PFSK-1 (cell line): ENCODE results near the gene CABP7.

ENCODE experiments used
- FOXP2 ChIP-seq: optimal IDR thresholded peaks from 2 replicates; pipeline ENCODE3; 2011; ENCODE audit warnings: borderline replicate concordance, control low read depth, inconsistent platforms; ENCODE audit not compliant: insufficient read depth; ENCODE audit errors: extremely low read length, extremely low read depth
- POLR2AphosphoS5 ChIP-seq: IDR thresholded peaks from 2 replicates; pipeline ENCODE4 v1.6.1; 2012; ENCODE audit warnings: low read depth, mild to moderate bottlenecking, control low read depth, low read length, moderate library complexity
- REST ChIP-seq, 2 experiments: IDR thresholded peaks; 2 replicates each; pipeline versions ENCODE4 v1.6.1 to v1.8.0; 2011 to 2012; ENCODE audit warnings: low read depth in 2 of 2, low read length in 2 of 2, control low read depth in 1 of 2, inconsistent platforms in 1 of 2, mild to moderate bottlenecking in 1 of 2, moderate library complexity in 1 of 2; ENCODE audit not compliant: insufficient read depth in 1 of 2
- SIN3A ChIP-seq: IDR thresholded peaks from 2 replicates; pipeline ENCODE4 v1.6.1; 2012; ENCODE audit warnings: mild to moderate bottlenecking, low read length, moderate library complexity, borderline replicate concordance; ENCODE audit not compliant: insufficient read depth
- TAF1 ChIP-seq: IDR thresholded peaks from 2 replicates; pipeline ENCODE4 v1.6.1; 2012; ENCODE audit warnings: low read length, control low read depth, borderline replicate concordance; ENCODE audit not compliant: insufficient read depth

DNA sequence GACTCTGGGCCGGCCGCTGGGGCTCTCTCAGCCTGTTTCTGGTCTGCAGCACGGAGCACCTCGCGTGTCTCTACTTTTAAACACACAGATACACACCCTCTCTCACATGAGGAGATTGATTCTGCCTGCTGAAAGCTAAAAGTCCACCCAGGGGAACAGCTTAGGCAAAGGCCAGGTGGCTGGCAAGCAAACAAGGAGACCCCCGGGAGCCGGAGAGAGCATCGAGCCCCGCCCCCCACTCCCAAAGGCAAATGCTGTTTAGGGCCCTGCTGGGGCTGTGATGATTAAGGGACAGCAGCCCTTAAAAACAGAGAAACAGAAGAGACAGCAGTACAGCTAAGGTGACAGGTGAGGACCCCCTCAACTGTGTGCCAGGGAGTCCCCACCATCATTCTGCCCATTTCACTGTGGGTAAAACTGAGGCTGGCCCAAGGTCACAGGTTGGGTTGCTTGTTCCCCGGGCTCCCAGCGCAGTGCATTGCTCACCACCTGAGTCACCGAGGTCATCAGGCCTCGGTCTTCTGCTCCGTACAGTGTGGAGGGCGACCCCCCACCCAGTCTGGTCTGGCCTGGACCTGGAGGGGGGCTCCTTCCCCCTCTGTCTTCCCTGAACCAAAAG, 6.8 kb downstream of the CABP7 start:
- TF ChIP-seq SIN3A = no peak
- TF ChIP-seq FOXP2 = no peak
- TF ChIP-seq POLR2AphosphoS5 = no peak
- no peak for TF ChIP-seq REST (IDR thresholded peaks at IDR 0.05; ENCODE audit: insufficient read depth in 1 of 2, low read depth in 2 of 2, low read length in 2 of 2)
- no peak for TF ChIP-seq TAF1
